Measurements from ENCODE around the gene CDC123.
A peak's percentile ranks its signal among the peaks of the same experiment; 100 is the strongest.
"Not testable (repeated sequence)": the region's sequence is repeated elsewhere in the genome, so short reads cannot be mapped to it uniquely, and the experiment has no call there.

Gene CDC123

DNA sequence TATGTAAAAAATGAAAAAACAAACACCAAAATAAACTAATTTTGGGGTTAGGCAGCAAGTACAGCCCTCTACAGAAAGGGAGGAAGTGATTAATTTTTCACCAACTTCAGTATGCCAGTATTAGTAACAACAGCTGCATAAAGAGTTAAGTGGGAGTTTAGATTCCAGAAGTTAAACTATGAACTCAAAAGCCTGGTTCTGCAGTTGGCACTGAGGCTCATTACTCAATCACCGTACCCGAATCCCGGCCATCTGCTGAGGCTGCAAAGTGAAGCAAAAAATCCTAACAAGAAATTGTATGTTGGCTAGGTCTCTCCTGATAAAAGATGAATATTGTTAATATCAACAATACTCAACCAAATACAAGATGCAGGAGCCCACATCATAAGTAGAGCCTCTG, 4.3 kb upstream of the CDC123 start:
- DNase-seq (ENCODE audit: low spot score): no peak

DNA sequence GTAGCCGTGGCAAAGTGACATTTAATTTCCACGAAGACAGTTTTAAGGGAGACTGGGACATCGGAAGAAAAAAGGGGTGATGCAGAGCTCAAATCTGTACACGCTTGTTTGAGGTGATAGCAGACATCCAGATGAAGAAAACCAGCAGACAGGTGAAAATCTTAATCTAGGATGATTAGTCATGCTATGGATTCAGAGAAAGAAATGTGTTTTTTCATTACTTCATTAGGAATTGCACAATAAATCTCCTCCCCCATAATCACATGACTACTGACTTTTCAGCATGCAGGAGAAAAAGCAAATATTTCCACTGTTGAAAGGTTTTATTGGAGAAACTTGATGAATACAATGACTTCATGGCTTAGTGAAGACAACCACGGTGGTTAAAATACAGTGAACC, 2.8 kb upstream of the CDC123 start:
- no peak for DNase-seq (ENCODE audit: low spot score)

DNA sequence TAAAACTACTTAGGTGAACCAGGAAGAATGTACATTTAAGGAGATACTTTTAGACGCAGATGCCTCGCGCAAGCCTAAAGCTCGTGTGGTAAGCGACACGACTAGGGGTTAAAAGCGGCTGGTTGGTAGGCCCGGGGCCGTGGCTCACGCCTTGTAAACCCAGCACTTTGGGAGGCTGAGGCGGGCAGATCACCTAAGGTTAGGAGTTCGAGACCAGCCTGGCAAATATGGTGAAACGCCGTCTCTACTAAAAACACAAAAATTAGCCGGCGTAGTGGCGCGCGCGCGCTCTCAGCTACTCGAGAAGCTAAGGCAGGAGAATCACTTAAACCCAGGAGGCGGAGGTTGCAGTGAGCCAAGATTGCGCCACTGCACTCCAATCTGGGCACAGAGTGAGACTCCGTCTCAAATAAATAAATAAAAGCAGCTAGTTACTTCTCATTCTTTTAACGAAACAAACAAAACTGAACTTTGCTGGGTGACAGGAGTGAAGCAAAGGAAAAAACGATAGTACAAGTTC, 1.2 kb upstream of the CDC123 start:
- DNase-seq (ENCODE audit: low spot score): no peak

DNA sequence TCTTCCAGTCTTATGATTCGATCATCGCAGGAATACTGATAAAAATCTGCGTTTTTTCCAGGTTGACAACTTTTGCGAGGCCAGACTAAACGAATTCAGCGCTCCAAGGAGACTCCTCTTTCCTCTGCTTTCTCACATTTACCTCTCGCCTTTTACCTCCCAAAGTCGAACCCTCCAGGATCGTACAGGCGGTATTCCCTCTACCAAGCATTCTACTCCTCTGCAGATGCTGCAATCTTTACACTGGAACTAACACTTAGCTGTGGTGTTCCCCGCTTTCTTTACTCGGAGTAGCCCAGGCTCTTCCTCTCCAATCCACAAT, 746 bp upstream of the CDC123 start:
- DNase-seq (ENCODE audit: low spot score): no peak

DNA sequence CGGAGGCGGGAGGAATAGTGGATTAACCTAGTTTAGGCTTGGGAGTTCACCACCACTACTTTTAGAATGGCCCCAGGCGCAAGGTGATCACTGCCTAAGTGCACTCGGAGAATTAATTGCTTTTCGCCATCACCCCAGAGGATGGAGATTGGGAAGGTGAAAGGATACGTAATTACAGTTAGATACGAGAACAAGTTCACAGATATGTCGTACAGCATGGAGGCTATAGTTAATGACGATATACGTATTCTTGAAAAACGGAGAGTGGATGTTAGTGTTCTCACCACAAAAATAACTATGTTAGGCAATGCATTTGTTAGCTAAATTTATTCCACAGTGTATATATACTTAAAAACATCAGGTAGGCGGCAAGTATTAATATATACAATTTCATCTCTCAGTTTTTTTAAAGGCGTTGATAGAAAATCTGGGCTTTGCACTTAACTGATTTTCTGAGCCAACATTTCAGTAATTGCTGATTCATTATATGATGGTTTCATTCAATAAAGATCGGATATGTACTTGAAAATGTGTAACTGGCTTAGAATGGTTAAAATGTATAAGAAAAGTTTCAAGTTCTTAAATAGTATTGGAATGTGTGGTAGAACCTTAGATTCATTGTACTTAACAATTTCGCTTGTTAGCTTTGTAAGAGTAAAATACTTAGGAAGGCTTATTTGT, 683 bp downstream of the CDC123 start:
- DNase-seq (ENCODE audit: low spot score): no peak

DNA sequence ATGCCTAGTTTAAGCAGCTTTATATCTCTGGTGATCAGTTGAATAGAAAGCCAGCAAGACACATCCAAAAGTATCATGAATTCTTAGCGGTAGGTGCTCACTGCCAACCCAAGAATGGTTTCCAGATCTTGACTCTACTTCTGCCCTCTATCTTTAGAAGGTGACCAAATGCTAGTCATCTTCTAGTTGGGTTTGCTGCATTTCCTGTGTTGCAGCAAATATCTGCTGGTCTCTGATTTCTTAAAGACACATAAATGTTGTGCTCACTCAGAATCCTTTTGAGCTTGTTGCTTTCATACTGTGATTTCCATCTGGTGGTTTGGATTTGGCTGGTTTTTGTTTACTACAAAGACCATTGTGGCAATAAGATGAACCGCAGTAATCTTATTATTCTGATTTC, 2.2 kb downstream of the CDC123 start:
- DNase-seq (ENCODE audit: low spot score): no peak

DNA sequence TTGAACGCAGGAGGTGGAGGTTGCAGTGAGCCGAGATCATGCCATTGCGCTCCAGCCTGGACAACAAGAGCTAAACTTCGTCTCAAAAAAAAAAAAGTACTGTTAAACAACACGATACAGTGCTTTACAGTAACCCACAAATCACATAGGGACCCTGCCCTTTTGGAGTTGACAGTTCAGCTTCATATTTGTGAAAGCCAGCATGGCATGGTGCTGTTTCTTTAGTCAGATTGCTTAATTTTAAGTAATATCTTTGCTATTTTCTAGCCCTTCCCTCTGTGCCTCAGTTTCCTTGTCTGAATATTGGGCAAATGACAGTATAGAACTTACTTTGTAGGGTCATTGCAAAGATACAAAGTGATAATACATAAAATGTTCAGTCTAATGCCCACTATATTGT, 4.9 kb downstream of the CDC123 start:
- DNase-seq (ENCODE audit: low spot score): no peak

DNA sequence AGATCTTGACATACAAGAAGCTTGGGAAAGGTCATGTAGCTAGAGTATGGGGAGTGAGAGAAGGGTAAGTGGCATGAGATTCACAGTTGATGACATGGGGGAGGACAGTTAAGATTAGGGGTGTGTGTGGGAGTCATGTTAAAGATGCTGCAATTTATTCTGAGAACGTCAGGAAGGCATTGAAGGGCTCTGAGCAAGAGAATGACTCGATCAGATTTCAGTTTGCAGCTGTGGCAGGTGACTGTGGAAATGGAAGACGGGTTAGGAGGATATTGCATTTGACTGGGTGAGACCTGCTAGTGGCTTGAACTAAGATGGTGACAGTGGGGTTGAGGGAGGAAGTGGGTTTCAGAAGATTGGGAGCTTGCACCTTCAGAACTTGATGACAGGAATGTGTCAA, 5.6 kb downstream of the CDC123 start:
- DNase-seq (ENCODE audit: low spot score): no peak

DNA sequence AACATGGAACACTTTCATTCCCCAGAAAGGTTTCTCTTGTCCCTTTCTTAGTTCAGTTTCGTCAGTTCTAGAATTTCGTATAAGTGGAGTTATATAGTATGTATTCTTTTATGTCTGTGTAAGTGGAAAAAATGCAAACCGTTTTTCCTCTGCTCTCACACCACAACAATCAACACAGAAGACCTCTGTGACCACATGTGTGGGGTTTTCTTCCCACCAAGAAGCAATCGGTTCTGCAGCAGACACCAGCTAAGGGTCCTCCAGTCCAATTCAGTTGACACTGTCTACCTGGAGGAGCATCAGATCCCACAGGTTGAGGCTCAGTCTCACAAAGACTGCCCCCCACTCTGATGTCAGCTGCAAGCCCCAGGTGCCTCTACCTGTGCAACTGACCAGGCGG, 6.2 kb downstream of the CDC123 start:
- no peak for DNase-seq (ENCODE audit: low spot score)

DNA sequence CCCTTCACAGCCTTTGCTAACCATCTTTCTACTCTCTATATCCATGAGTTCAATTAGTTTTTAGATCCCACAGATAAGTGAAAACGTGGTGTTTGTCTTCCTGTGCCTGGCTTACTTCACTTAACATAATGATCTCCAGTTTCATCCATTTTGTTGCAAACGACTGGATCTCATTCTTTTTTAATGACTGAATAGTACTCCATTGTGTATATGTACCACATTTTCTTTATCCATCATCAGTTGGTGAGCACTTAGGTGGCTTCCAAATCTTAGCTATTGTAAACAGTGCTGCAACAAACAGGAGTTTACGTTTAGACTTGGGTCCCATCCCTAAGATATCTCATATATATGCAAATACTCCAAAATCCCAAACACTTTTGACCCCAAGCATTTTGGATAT, 9.1 kb downstream of the CDC123 start:
- no peak for DNase-seq (ENCODE audit: low spot score)

DNA sequence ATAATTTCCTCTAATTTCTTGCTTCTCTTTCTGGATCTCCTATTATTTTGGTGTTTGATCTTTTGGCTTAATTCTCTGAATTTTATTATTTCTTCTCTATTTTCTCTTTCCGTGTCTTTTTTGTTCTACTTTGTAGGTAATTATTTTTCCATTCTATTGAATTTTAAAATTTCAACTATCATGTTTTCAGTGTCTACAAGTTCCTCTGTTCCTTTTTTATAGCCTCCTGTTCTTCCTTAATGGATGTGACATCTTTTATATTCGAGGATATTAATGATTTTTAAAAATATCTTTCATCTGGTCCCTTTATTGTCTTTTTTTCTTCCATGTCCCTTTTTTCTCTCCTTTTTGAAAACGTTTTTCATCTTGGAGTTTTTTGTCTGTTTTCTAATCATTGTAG, 11.1 kb downstream of the CDC123 start:
- DNase-seq (ENCODE audit: low spot score): no peak

DNA sequence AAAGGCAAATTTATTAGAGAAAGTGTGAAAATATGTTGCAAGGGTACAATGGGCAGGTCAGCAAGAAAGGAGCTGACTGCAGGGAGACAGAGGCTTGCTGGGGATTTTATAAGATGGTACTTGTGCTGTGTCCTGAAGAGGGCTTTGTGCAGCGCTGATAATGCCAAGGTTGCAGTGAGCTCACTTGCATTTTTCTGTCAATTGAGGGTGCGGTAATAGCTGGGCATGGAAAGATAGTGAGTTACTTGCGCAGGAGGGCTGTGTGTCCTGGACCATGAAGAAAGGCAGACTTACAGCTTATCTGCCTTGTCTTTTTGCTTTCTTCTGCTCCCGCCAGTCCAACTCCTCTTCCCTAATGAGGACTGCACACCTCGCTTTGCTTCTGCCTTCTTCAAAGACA, 12.5 kb downstream of the CDC123 start:
- no peak for DNase-seq (ENCODE audit: low spot score)

DNA sequence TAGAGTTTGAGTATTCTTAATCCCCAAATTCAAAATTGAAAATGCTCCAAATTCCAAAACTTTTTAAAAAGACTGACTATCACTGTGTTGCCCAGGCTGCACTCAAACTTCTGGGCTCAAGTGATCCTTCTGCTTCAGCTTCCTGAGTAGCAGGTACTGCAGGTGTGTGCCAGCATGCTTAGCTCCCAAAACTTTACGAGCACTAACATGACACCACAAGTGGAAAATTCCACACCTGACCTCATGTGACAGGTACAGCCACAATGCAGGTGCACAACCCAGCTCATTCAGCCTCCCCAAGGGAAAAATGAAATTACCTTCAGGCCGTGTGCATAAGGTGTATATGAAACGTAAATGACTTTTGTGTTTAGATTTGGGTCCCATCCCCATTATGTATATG, 16.5 kb downstream of the CDC123 start:
- DNase-seq (ENCODE audit: low spot score): no peak

DNA sequence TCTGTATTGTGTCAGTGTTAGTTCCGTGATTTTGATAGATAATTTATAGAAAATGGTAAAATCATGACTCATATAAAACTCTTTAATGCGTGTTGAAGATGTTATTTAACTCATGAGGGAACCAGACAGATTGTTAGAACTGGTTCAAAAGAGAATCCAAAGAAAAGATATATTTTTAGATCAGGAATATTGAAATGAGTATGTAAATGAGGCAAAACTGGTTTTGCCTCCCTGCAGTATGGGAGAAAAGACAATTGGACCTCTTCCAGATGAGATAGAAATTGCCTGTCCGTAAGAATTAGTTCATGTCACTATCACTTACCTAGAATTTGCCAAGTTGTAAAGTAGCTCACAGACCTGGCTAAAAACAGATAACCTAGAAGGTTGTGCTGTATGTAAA, 17.6 kb downstream of the CDC123 start:
- DNase-seq (ENCODE audit: low spot score): no peak

DNA sequence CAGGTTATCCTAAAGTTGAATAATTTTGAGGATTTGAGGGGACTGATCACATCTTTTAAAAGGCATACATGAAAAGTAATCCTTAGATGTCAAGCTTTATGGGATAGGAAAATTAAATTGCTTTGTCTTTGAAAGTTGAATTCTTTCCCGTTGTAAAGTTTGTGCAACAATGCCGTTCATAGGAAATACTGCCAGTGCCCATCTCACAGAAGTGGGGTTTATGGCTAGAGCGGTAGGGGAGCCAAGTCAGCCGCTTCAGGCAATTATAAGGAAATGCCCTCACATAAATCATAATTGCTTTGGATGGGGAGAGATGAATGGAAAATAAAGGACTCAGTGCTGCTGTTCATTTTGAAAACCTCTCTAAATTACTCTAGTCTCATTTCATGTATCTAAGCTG, 18.1 kb downstream of the CDC123 start:
- no peak for DNase-seq (ENCODE audit: low spot score)

DNA sequence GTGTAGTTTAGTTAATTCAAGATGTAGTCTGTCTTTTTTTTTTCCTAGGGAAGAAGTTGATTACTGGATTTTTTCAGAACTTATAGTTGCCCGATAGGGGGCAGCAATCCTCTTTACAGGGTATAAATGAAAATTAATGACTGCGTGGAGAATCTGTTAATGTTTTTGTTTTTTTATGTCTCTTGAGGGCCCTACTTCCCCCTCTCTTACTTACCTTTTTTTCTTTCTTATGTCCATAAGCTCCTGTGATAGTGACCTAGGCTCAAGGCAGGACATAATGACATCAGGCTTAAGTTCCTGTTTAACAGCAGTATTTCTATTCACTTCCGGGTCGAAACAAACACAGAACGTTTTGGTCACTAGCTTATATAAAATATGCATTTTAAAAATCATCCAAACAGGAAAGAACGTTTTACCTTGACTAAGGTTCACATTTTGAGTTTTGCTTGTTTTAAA, 18.8 kb downstream of the CDC123 start:
- DNase-seq (ENCODE audit: low spot score): peak; percentile 57

DNA sequence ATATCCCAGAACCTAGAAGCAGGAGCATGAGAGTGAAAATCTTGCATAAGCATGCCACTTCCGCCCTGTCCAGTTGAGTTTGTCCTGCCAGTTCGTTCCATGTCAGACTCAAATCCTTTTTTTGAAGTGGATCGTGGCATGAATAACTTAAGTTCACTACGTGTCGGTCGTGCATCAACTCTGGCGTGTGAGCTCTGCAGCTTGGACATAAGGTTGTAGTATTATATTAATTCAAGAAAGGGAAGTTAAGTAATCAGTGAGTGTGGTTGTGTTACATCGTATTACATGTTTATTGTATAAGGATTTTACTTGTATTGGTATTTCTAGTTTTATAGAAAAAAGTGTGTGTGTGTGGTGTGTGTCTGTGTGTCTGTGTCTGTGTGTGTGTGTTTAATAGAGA, 23.0 kb downstream of the CDC123 start:
- DNase-seq (ENCODE audit: low spot score): no peak

DNA sequence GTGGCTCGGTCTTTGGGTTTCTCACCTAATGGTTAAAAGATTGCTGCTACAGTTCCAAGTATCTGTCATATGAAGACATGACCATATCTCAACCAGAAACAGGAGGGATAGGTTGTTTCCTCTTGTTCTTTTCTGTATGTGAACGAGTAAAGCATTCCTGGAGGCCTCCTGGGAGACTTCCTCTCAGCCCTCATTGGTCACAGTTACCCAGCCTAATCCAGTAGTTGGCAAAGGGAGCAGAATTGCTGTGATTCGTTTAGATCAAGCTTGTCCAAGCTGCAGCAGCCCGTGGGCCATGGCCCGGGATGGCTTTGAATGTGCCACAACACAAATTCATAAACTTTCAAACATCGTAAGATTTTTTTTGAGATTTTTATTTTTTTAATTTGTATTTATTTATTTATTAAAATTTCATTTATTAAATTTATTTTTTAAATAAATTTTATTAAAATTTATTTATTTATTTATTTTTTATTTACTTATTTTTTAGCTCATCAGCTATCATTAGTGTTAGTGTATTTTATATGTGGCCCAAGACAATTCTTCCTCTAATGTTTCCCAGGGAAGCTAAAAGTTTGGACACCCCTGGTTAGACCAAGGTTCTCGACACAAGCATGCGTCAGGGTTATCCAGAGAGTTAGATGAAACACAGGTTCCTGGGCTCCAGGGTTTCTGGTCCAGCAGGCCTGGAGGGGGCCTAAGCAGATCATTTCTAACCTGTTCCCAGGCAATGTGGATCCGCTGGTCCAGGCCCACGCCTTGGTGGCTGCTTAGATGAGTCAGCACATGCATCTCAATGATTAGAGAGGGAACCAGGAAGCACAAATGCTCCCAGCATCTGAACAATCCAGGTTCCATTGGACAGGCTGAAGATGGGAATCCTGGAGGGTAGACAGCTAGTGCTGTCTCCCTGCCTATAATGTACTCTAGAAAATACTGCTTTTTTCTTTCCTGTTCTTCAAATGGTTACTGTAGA, 25.6 kb downstream of the CDC123 start:
- no peak for DNase-seq (ENCODE audit: low spot score)

DNA sequence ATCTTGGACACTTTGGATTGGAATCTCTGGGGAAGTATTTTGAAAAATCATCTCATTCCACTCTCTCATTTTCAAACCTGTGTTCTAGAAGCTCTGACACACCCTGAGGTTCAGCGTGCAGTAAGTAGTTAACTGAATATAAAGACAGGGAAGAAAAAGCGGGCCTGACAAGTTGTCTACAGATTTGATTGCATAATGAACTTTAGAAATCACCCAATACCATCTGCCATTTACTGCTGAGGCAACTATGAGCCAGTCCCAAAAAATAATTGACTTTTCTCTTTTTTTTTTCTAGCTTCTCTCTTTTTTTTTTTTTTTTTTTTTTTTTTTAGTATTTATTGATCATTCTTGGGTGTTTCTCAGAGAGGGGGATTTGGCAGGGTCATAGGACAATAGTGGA, 29.5 kb downstream of the CDC123 start:
- DNase-seq (ENCODE audit: low spot score): no peak

DNA sequence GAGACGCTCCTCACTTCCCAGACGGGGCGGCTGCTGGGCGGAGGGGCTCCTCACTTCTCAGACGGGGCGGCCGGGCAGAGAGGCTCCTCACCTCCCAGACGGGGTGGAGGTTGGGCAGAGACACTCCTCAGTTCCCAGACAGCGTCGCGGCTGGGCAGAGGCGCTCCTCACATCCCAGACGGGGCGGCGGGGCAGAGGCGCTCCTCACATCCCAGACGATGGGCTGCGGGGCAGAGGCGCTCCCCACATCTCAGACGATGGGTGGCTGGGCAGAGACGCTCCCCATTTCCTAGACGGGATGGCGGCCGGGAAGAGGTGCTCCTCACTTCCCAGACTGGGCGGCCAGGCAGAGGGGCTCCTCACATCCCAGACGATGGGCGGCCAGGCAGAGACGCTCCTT, 30.4 kb downstream of the CDC123 start:
- DNase-seq (ENCODE audit: low spot score): not testable (repeated sequence)

DNA sequence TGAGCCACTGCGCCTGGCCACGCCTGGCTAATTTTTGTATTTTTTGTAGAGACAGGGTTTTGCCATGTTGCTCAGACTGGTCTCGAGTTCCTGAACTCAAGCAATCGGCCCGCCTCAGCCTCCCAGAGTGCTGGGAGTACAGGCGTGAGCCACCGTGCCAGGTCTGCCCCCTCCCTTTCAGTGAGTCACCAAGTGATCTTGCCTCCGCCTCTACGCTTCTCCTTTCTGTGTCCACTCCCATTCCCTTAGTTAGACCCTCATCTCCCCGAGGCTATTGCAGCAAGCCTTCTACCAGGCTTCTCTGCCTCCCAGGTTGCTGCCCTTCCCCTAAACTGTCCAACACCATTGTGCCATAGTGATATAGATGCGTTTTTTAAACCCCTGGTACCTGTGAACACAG, 32.9 kb downstream of the CDC123 start:
- no peak for DNase-seq (ENCODE audit: low spot score)

DNA sequence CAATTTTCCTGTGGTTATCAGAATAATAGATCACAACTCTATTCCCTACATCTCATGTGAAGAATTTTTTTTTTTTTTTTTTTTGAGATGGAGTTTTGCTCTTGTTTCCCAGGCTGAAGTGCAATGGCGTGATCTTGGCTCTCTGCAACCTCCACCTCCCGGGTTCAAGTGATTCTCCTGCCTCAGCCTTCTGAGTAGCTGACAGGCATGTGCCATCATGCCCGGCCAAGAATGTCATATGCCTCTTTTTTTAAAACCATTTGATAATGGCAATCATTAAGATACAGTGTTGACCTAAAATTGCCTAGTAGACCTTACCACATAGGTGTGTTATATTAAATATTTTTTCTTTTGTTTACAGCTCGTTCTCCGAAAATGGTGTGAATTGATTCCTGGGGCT, 38.7 kb downstream of the CDC123 start:
- not testable (repeated sequence) for DNase-seq (ENCODE audit: low spot score)

DNA sequence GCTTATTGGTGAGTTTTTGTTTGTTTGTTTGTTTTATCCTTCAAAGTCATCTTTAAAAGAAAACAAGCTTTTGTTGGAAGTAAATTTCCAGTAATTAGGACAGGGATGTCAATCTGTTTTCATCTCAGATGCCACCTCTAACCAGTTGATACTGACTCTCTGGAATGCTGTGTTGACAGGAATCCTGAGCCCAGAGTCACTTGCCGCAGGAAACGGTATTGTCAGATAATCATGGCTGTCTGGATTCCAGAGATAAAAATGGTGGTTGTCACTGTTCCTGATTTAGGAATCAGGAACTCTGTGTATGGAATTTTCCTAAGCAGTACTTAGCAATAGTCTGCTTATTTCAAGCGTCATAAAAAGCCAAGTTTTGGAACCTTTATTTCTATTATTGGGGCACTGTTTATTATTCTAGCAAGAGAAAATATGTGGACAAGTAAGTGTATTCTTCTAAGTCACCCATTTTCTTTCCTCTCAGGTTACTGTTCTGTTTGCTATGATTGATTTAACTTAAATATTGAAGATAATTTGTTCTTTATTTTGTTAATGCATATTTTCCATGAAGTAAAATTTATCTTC, 39.2 kb downstream of the CDC123 start:
- no peak for DNase-seq (ENCODE audit: low spot score)

All from CD4-positive, alpha-beta T cell treated with Interleukin-15 for 4 hours (primary cell).